ENCODE data around the gene SLC17A2. TPM values are rescaled to one million over a fixed set of nuclear protein-coding genes. Genes with fewer than 3 reads are reported as not detected.

SLC17A2 gene
- total RNA-seq, 4 donors from 2014 or later = not detected

- H3K27me3 ChIP-seq = no peaks in the 10 kb centered on the region
- in situ Hi-C loops (cut with MboI; ENCODE audit: low pct_ligation_motif_present in 1 of 4, low pct_unique_long_range_greater_than_20kb in 1 of 4, low sequenced_read_pairs in 3 of 4) (no loop called here), intact Hi-C loops (cut with DNase I; ENCODE audit: low total_unique reads) (no loop called here)
- no peaks in the 10 kb centered on the region for H3K4me1 ChIP-seq
- no peak for DNase-seq
- no peak overlapping the region for H3K27ac ChIP-seq
- no peak overlapping the region for H3K4me3 ChIP-seq
- H3K9me3 ChIP-seq = no peaks in the 10 kb centered on the region
- H3K36me3 ChIP-seq = no peaks in the 10 kb centered on the region
- no peak for TF ChIP-seq EP300 (IDR thresholded peaks at IDR 0.05; ENCODE audit: low read depth)
- no peak for TF ChIP-seq POLR2AphosphoS5 (IDR thresholded peaks at IDR 0.05)
- no peak for TF ChIP-seq POLR2A (IDR thresholded peaks at IDR 0.05)
- TF ChIP-seq CTCF (IDR thresholded peaks at IDR 0.05) = no peak
- 90 to 100% methylated on average over 1 of the region's 1 CpG for WGBS, 2 donors (ENCODE audit: low coverage in 1 of 2)
Measured at GRCh38 chr6:25895771-25896170, 34.7 kb downstream of the SLC17A2 start.

GRCh38 chr6:25893778-25894177 is 36.7 kb downstream of the SLC17A2 start:
- no peak for DNase-seq
- Histone ChIP-seq H3K4me3 (no peak overlapping the region), H3K4me1 (peaks cover 0 to 3% (median 2%) of the 10 kb centered on the region in 4 donors), H3K36me3 (no peaks in the 10 kb centered on the region), H3K27me3 (no peaks in the 10 kb centered on the region), H3K27ac (no peak overlapping the region), H3K9me3 (no peaks in the 10 kb centered on the region)
- intact Hi-C loops (cut with DNase I; ENCODE audit: low total_unique reads) = no loop called here
- in situ Hi-C loops (cut with MboI; ENCODE audit: low pct_ligation_motif_present in 1 of 4, low pct_unique_long_range_greater_than_20kb in 1 of 4, low sequenced_read_pairs in 3 of 4) = no loop called here
- no peak for TF ChIP-seq POLR2A (IDR thresholded peaks at IDR 0.05)
- no peak for TF ChIP-seq EP300 (IDR thresholded peaks at IDR 0.05; ENCODE audit: low read depth)
- TF ChIP-seq POLR2AphosphoS5 (IDR thresholded peaks at IDR 0.05) = no peak
- TF ChIP-seq CTCF (IDR thresholded peaks at IDR 0.05) = no peak
- WGBS, 2 donors (ENCODE audit: low coverage in 1 of 2) = 93 to 95% methylated on average over 6 of the region's 6 CpGs

- peaks cover 0 to 3% (median 2%) of the 10 kb centered on the region in 4 donors for H3K4me1 ChIP-seq
- DNase-seq = no peak
- H3K9me3 ChIP-seq = no peaks in the 10 kb centered on the region
- intact Hi-C loops (cut with DNase I; ENCODE audit: low total_unique reads) = no loop called here
- TF ChIP-seq CTCF (IDR thresholded peaks at IDR 0.05) = no peak
- TF ChIP-seq POLR2AphosphoS5 (IDR thresholded peaks at IDR 0.05) = no peak
- TF ChIP-seq EP300 (IDR thresholded peaks at IDR 0.05; ENCODE audit: low read depth) = no peak
- TF ChIP-seq POLR2A (IDR thresholded peaks at IDR 0.05) = no peak
- in situ Hi-C loops (cut with MboI; ENCODE audit: low pct_ligation_motif_present in 1 of 4, low pct_unique_long_range_greater_than_20kb in 1 of 4, low sequenced_read_pairs in 3 of 4) = no loop called here
- H3K36me3 ChIP-seq = no peaks in the 10 kb centered on the region
- no peak overlapping the region for H3K4me3 ChIP-seq
- no peak overlapping the region for H3K27ac ChIP-seq
- H3K27me3 ChIP-seq = no peaks in the 10 kb centered on the region
Measured at GRCh38 chr6:25892877-25893276, 37.6 kb downstream of the SLC17A2 start.

GRCh38 chr6:25889877-25890853 is 40.3 kb downstream of the SLC17A2 start:
- Histone ChIP-seq H3K27me3 (no peaks in the 10 kb centered on the region), H3K4me3 (no peak overlapping the region), H3K4me1 (peaks cover 0 to 3% (median 2%) of the 10 kb centered on the region in 4 donors), H3K36me3 (no peaks in the 10 kb centered on the region), H3K27ac (no peak overlapping the region), H3K9me3 (no peaks in the 10 kb centered on the region)
- TF ChIP-seq CTCF (IDR thresholded peaks at IDR 0.05) (peak; percentile 42 to 57 (median 44)), EP300 (IDR thresholded peaks at IDR 0.05; ENCODE audit: low read depth) (no peak)
- 29 to 46% methylated on average over 5 of the region's 5 CpGs for WGBS, 2 donors (ENCODE audit: low coverage in 1 of 2)
- in situ Hi-C loops (cut with MboI; ENCODE audit: low pct_ligation_motif_present in 1 of 4, low pct_unique_long_range_greater_than_20kb in 1 of 4, low sequenced_read_pairs in 3 of 4) = no loop called here
- intact Hi-C loops (cut with DNase I; ENCODE audit: low total_unique reads) = no loop called here
- DNase-seq = peak; percentile 20
